ENCODE results near the gene ITGA11. TPM values are rescaled to one million over a fixed set of nuclear protein-coding genes. Genes with fewer than 3 reads are reported as not detected.

The ITGA11 gene
- total RNA-seq, 1 donor from 2014 or later = 0.51 TPM

DNA sequence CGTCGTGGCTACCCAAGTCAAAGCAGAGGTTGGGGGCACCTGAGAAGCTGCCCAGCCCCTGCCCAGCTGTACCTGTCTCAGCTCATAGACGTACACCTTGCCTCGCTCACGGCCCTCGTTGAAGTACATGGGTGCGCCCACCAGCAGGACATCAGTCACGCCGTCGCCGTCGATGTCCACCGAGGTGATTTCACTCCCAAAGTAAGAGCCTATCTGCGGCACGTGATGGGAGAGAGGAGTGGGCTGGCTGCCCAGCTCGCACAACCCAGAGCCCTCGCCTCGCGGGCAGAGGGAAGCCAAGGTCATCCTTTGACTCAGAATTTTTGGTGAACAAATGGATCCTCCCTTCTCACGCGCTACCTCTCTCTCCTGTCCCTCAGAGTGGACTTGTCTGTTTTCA is 99.7 kb downstream of the ITGA11 start:
- peaks cover 33% of the 10 kb centered on the region for H3K4me1 Mint-ChIP-seq
- no peak overlapping the region for H3K27ac Mint-ChIP-seq (ENCODE audit: unreplicated experiment)
- no peak for DNase-seq (ENCODE audit: low read depth, low spot score)
- no peaks in the 10 kb centered on the region for H3K36me3 Mint-ChIP-seq (ENCODE audit: low read depth)
- H3K9me3 Mint-ChIP-seq = no peaks in the 10 kb centered on the region
- peaks cover 2% of the 10 kb centered on the region for H3K27me3 Mint-ChIP-seq (ENCODE audit: low read depth)
- no peak overlapping the region for H3K4me3 Mint-ChIP-seq
- no peak for TF ChIP-seq CTCF (conservative IDR thresholded peaks at IDR 0.05)

DNA sequence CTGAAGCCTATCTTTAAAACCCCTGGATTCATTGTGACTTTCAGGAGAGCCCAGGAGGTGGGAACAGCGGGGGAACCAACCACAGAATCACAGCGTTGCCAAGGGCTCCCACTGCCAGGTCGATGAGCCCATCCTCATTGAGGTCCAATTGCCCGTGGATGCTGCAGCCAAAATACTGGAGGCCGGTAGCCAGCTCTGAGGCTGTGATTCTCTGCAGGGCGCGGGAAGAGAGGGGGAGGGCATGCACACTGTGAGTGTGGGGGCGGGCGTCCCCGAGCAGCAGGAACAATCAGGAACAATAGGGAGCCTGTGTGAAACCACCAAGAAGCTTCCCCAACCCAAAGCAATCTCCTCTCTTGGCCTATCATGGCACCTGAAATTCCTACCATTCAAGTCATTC is 101.1 kb downstream of the ITGA11 start:
- peak overlapping the region; percentile 57 for H3K27ac Mint-ChIP-seq (ENCODE audit: unreplicated experiment)
- no peak for DNase-seq (ENCODE audit: low read depth, low spot score)
- no peak for TF ChIP-seq CTCF (conservative IDR thresholded peaks at IDR 0.05)
- H3K9me3 Mint-ChIP-seq = no peaks in the 10 kb centered on the region
- H3K36me3 Mint-ChIP-seq (ENCODE audit: low read depth) = no peaks in the 10 kb centered on the region
- peaks cover 2% of the 10 kb centered on the region for H3K27me3 Mint-ChIP-seq (ENCODE audit: low read depth)
- peak overlapping the region; percentile 5 for H3K4me3 Mint-ChIP-seq
- peaks cover 33% of the 10 kb centered on the region for H3K4me1 Mint-ChIP-seq

DNA sequence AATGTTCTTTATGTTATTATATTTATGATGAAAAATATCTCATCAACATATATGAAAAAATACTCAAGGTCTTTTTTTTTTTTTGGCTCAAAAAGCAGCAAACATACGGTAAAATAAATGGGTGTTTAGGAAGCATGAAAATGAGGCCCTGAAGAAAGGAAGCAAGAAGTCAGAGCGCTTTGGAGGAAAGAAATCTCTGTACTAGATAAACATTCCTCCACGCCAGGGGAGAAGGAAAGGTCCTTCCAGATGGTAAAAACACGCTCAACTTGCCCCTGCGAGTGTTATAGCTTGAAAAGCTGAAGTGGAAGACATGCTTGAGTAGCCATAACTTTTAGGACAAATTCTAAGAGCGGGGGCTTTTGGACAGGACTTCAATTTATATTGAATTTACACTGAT is 101.5 kb downstream of the ITGA11 start:
- Mint-ChIP-seq H3K9me3 (no peaks in the 10 kb centered on the region), H3K4me1 (peaks cover 33% of the 10 kb centered on the region), H3K36me3 (ENCODE audit: low read depth) (no peaks in the 10 kb centered on the region), H3K27me3 (ENCODE audit: low read depth) (peaks cover 2% of the 10 kb centered on the region), H3K4me3 (no peak overlapping the region), H3K27ac (ENCODE audit: unreplicated experiment) (no peak overlapping the region)
- no peak for TF ChIP-seq CTCF (conservative IDR thresholded peaks at IDR 0.05)
- no peak for DNase-seq (ENCODE audit: low read depth, low spot score)

DNA sequence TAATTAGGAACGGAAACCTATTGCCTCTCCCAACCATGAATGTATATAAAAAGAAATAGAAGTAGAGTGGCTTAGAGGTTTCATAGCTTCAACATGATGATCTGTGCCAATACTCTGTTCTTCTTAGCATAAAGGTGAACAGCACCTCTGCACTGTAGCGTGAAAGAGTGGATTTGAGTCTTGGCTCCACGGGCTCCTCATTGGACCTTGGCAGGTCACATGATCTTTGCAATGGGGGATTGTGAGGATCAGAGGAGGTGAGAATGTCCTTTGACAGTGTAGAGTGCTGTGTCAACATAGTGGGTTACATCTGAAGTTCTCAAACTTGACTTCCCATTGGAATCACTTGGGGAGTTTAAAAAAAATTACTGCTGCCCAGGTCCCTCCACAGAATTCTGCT is 103.0 kb downstream of the ITGA11 start:
- TF ChIP-seq CTCF (conservative IDR thresholded peaks at IDR 0.05) = no peak
- H3K4me3 Mint-ChIP-seq = no peak overlapping the region
- H3K27ac Mint-ChIP-seq (ENCODE audit: unreplicated experiment) = no peak overlapping the region
- H3K9me3 Mint-ChIP-seq = no peaks in the 10 kb centered on the region
- H3K4me1 Mint-ChIP-seq = peaks cover 27% of the 10 kb centered on the region
- no peak for DNase-seq (ENCODE audit: low read depth, low spot score)
- H3K27me3 Mint-ChIP-seq (ENCODE audit: low read depth) = peaks cover 2% of the 10 kb centered on the region
- no peaks in the 10 kb centered on the region for H3K36me3 Mint-ChIP-seq (ENCODE audit: low read depth)

DNA sequence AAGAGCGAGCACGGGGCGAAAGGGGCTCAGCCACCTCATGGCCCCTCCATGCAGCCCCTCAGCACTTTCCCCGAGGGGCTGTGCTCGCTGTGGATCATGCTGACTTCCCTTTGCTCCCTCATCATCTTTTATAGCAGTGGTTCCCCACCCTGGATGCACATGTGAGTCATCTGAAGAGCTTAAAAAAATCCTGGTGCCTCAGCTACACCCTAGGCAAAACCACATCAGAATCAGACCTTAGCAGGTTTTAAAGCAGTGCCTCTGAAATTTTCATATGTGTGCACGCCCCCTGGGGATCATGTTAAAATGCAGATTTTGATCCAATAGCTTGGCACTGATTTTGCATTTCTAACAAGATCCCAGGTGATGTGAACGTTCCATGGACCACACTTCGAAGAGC is 103.5 kb downstream of the ITGA11 start:
- Mint-ChIP-seq H3K27ac (ENCODE audit: unreplicated experiment) (no peak overlapping the region), H3K4me3 (no peak overlapping the region), H3K4me1 (peaks cover 25% of the 10 kb centered on the region), H3K9me3 (no peaks in the 10 kb centered on the region), H3K27me3 (ENCODE audit: low read depth) (peaks cover 2% of the 10 kb centered on the region), H3K36me3 (ENCODE audit: low read depth) (no peaks in the 10 kb centered on the region)
- no peak for DNase-seq (ENCODE audit: low read depth, low spot score)
- no peak for TF ChIP-seq CTCF (conservative IDR thresholded peaks at IDR 0.05)
